CD4-positive, alpha-beta T cell treated with Interleukin-10 for 1 hour (primary cell): Measurements from ENCODE around the gene SIM2.

Experiments
- DNase-seq: peaks from one replicate; pipeline ENCODE4 v3.0.0-alpha.2; 2020

The SIM2 gene

DNA sequence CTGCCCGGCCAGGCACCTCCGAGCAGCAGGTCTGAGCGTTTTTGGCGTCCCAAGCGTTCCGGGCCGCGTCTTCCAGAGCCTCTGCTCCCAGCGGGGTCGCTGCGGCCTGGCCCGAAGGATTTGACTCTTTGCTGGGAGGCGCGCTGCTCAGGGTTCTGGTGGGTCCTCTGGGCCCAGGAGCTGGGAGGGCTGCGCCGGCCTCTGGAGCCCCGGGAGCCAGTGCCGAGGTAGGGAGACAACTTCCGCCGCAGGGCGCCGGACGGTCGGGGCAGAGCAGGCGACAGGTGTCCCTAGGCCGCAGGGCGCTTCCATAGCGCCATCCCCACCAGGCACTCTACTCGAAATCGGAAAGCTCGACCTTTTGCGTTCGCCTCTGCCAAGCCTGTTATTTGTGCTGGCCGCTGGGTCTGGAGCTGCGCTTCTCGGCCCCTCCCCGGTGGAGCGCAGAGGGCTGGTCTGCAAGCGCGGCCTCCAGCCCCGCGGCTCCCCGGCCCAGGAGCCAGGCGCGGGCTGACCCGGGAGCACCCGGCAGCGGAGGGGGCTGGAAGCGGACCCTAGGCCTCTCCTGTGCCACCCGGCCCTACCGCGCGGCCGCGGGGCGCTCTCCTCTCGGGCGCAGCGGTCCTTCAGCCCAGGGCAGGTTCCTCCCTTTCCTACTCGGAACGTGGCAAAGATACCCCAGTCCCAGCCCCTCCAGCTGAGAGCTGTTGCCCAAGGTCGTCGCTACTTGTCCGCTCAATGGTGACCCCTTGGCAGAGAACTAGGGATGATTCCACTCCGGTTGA lies 2.2 kb downstream of the SIM2 start:
- DNase-seq, result no peak

DNA sequence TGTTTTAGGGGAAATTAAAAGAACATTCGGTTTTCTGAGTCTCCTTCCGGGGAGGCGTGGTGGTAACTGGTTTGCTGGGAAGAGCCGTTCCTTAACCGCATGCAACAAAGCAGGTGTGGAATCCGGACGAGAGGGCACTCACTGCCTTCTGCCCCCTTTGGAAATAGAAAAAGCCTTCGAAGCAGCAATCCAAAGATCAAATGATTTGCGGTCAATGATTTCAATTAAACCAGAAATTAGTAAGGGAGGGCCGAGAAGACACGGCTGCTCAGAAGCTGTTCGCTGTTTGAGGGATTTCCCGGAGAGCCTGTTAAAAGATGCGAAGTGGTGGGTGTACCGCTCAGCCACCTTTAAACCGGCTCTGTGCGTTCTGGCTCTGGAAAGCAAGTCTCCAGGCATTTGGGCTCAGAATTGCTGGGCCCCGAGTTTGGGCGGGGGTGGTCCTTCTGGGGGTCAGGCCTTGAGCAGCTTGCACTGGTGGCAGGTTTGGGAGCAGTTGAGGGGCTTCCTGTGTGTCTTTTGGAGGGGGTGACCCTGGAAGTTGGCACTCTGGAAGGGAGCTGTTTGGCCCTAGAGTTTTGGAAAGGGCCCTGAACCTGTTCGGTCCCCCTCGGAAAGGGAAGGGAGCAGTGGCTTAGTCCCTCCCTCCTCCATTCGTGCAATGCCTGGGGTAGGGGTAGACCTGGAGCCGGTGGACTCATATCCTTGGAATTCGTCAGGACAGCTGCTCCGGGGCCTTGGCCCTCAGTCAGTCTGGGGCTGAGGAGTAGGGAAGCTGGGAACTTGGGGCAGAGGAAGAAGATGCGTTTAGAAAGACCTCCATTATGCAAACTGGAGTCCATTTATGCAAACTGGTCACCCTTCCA lies 3.1 kb downstream of the SIM2 start:
- no peak for DNase-seq

DNA sequence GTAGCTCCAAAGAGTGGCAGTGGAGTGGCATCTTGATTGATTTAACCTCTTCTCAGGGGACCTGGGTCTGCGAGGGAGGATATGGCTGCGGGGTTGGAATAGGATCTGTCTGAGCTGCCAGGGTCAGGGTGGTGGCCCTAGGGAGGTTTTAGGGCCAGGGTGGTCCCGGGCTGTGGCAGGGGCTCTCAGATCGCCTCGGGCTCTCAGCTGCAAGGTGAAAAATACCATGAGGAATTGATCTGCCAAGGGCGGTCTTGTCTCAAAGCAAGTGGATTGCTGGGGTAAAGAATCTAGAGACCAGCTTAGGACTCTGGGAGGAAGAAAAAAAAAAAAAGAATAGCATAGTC lies 3.7 kb downstream of the SIM2 start:
- no peak for DNase-seq

DNA sequence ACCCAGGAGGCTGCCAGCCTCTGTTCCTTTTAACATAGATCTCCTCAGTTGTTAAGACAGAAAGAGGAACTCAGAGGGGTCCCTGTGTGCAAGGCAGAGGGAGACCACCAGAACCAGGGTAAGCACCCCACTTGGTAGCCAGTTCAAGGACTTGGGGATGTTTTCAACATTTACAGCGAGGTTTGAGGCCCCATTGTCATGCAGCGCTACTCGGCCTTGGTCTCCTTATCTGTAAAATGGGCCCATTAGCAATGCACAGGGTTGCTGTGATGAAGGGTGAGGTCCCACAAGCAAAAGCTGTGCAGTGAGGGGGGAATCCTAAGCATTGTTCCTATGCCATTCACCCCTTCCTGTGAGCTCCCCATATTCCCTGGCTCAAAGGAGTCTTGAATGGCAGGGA lies 4.2 kb downstream of the SIM2 start:
- DNase-seq, result no peak

DNA sequence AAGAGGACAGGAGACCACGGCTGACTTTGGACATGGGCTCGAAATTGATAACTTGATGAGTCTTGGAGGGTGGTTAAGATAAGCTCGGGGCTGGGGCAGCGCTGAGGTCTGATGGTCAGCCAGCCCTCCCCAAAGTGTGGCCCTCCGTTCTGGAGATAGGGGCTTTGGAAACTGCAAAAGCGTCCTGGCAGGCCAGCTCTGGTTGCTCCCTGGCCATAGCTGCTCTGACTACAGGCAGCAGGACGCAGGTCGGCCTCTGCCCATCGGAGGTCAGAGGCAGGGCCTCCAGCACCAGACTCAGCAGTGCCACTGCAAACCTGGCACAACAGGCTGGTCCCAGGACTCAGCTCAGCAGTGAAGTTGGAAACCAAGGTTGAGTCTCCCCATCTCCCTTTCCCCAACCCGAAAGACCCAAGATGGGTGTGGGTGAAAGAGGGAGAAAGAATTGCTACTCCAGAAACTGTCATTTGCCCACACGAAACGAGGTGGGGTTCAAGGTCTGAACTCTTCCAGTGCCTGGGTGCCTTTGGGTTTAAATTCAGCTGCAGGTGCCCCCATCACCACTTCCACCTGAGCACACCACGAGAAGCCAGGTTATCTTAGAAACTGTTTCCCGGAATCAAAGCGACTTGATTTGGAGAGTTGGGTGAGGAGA lies 4.8 kb downstream of the SIM2 start:
- no peak for DNase-seq

DNA sequence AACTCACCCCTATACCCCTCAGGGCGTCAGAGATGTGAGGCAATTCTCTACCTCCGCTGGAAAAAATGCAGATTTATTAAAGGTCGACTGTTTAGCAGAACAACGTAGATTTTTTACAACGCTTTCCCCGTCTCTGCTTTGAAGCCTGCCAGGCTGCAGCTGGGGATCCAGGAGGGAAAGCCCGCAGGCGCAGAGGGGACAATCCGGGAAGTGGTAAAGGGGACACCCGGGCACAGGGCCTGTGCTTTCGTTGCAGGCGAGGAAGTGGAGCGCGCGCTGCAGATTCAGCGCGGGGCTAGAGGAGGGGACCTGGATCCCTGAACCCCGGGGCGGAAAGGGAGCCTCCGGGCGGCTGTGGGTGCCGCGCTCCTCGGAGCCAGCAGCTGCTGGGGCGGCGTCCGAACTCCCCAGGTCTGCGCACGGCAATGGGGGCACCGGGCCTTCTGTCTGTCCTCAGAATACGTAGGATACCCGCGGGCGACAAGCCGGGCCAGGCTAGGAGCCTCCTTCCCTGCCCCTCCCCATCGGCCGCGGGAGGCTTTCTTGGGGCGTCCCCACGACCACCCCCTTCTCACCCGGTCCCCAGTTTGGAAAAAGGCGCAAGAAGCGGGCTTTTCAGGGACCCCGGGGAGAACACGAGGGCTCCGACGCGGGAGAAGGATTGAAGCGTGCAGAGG lies 5.5 kb downstream of the SIM2 start:
- no peak for DNase-seq

DNA sequence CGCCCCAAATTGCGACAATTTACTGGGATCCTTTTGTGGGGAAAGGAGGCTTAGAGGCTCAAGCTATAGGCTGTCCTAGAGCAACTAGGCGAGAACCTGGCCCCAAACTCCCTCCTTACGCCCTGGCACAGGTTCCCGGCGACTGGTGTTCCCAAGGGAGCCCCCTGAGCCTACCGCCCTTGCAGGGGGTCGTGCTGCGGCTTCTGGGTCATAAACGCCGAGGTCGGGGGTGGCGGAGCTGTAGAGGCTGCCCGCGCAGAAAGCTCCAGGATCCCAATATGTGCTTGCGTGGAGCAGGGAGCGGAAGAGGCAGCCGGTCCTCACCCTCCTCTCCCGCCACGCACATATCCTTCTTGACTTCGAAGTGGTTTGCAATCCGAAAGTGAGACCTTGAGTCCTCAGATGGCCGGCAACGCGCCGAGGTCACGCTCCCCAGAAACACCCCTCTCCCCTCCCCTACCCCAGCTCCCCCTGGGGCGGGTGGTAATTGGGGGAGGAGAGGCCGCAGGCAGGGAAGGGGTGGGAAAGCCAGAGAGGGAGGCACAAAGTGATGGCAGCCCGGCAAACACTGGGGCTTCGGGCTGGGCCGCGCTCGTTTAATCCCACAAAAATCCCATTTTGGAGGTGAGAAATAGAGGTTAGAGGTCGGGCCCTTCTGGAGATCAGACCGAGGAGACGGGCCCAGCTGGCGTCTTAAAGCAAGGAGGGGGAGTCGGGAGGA lies 6.2 kb downstream of the SIM2 start:
- no peak for DNase-seq

DNA sequence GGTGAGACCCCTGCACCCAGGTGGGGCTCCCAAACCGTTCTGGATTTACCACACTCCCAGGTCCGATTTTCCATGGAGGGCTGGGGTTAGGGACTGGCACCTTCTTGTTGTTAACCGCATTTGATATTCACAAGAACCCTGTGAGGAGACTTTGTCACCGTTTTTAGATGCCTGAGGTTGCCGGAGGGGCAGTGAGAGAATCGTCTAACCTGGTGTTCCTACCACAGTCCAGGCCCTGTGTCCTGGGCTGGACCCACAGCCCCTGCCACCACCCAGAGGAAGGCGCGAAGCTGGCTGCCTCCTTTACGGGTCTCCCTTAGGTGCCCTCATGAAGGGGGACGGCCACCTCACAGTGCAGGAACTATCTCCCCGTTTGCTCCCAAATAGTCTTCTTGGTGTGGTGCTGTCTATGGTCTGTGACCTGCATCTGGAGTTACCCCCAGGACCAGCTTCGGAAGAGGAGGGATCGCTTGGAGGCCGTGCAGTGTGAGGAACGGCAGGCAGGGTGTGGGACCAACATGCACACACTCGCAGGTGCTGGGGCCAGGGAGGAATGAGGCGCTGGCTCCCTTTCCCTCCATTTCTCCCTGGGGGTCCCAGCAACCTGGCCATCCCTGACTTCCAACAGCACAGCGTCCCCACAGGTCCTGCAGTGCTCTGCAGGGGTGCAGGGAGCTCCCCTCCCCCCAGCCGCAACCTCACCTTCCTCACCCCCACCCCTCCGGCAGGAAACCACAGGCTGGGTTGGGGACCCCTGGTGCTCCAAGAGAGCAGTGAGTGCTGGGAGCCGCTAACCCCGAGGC lies 7.0 kb downstream of the SIM2 start:
- DNase-seq, result no peak

DNA sequence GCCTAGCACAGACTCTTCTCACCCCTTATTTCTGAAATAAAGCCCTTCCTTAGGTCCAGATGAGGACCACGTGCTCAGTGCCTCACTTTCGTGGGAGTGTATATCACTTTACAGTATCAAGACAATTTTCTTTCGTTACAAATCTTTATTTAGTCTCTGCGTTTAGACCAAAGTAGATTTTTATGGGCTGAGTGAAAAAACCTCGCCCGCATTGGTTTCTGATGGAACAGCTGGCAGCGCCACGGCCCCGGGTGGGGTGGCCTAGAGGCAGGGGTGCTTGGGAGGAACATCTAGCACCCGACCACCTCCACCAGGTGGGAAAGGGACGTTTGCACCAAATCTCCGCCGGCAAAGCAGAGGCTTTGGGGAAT lies 7.6 kb downstream of the SIM2 start:
- no peak for DNase-seq

DNA sequence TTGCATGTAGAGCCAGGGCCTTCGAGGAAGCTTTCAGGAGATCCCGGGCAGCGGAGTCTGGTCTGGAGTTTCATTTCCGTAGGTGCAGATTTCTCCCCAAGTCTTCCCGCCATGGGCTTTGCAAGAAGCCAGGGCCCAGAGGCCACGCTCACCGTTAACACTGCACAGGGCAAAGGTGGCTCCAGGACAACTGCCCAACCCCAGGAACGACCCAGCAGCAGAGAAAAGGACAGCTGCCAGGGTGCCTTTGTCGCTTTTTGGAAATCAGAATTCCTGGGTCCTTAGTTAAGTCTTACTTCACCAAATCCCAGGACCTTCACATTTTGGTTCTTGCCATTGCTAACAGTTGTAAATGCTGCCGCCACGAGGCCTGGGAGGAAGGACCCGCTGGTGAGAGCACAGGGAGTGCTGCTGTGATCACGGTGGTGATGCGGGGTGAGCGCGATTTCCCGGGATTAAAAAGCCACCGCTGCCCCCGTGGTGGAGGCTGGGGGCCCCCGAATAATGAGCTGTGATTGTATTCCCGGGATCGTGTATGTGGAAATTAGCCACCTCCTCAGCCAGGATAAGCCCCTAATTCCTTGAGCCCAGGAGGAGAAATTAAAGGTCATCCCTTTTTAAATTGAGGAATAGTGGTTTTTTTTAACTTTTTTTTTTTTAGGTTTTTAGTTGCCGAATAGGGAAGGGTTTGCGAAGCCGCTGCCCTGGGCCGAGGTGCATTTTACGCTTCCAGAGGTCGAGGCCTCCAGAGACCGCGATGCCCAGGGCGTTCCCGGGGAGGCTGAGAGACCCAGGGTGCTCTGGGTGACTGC lies 8.2 kb downstream of the SIM2 start:
- DNase-seq, result no peak

DNA sequence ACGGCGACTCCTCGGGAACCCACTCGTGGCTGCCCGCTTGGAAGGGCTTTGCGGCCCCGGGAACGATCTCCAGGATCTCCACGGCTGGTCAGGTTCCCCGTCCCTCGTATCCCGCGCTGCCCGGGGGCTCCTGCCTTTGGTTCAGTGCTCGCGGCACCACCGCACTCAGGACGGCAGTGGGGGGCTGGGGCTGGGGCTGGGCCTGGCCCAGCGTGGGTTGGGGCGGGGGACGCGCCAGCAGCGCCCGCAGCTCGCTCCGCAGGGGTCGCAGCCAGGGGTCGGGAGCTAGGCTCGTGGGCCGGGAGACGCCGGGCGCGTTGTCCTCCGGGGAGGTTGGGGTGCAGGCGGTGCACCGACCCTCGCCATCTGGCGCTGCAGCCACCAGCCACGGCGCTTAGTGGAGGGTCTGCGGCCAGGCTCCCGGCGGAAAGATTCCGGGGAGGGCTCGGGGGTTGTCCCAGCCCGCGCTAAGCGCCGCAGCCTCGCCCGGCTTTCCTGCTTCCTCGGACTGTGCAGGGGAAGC lies 8.9 kb downstream of the SIM2 start:
- DNase-seq, result no peak

DNA sequence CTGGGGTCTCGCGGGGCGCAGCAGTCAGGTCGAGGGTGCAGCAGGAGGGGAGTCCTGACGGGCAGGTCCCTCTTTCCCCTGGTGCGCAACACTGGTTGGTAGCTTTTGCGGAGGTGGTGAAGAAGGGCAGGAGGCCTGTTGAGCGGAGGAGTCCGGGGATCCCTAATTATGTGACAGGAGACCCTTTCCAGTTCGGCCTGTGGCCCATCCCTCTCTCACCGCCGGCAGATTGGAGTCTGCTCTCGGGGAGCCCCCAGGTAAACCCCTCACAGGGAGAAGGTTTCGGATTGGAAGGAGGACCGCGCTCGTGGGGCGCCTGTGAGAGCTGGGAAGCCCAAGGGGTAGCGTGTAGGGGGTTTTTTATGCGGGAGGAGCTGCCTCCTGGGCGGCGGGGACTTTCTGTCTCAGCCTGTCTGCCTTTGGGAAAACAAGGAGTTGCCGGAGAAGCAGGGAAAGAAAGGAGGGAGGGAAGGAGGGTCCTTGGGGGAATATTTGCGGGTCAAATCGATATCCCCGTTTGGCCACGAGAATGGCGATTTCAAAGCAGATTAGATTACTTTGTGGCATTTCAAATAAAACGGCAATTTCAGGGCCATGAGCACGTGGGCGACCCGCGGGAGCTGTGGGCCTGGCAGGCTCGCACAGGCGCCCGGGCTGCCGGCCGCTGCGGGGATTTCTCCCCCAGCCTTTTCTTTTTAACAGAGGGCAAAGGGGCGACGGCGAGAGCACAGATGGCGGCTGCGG lies 9.5 kb downstream of the SIM2 start:
- no peak for DNase-seq

DNA sequence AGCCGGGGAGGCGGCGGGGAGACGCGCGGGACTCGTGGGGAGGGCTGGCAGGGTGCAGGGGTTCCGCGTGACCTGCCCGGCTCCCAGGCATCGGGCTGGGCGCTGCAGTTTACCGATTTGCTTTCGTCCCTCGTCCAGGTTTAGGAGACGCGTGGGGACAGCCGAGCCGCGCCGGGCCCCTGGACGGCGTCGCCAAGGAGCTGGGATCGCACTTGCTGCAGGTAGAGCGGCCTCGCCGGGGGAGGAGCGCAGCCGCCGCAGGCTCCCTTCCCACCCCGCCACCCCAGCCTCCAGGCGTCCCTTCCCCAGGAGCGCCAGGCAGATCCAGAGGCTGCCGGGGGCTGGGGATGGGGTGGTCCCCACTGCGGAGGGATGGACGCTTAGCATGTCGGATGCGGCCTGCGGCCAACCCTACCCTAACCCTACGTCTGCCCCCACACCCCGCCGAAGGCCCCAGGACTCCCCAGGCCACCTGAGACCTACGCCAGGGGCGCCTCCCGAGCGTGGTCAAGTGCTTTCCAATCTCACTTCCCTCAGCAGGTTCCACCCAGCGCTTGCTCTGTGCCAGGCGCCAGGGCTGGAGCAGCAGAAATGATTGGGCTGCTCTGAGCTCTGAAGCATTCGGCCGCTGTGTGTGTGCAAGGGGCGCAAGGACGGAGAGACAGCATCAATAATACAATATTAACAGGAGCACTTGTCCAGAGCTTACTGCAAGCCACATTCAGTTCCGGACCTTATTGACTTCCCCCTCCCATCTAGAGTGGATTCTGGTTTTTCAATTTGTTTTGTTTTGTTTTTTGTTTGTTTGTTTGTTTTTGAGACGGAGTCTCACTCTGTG lies 10.3 kb downstream of the SIM2 start:
- DNase-seq, result no peak

DNA sequence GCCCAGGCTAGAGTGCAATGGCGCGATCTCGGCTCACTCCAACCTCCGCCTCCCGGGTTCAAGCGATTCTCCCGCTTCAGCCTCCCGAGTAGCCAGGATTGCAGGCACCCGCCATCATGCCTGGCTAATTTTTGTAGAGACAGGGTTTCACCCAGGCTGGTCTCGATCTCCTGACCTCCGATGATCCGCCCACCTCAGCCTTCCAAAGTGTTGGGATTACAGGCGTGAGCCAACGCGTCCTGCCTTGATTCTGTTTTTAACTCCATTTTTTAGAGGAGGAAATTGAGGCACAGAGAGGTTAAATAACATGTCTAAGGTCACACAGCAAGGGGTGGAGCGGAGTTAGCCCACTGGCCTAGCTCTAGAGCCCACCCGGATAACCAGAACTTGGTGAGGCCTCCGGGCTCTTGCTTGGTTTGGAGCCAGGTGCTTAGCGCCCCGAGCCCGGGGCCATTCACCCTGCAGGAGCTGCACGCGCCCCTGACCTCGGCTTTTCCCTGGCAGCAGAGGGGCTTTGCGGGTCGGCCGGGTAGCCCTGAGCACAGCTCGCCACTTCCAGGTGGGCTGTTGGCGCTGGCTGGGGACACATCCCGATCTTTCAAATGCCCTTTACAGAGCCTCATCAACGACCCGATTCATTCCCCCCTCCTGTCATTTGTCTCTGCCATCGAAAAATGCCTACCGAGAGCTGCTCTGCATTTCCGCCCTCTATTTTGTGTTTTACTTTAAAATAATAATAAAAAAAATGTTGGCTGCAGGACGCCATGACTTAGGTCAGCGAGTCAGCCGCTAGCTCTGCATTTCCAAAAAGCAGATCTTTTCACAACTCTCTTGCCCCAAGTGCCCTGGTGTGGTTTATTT lies 11.2 kb downstream of the SIM2 start:
- DNase-seq, result no peak

DNA sequence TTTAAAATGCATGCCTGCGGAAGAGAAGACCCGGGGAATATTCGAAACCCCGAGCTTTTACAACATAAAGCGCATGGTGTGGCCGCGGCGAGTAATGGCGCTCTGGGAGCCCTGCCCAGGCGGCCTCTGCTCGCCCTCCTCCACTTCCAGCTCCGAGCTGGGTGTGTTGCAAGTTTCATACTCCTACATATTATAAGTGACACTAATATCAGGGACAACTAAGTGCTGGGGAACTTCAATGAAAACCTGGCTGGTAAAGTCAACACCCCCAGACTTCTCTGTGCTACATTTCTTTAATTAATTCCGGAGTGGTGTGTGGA lies 11.8 kb downstream of the SIM2 start:
- no peak for DNase-seq

DNA sequence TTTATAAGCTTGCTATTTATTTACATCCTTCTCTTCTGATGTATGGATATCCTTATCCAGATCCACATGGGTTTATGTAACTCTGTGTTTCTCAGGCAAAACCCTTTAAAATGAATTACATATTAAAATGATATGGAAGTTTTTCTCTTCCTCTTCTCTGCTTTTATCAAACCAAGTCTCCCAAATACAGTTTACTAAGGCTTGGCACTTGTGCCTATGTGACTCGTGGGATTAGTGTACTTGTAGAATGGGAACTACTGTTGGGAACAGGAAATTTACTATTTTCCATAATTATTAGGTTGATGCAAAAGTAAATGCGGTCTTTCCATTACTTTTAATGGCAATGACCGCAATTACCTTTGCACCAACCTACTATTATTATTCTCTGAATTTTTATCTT lies 14.8 kb downstream of the SIM2 start:
- DNase-seq, result no peak

DNA sequence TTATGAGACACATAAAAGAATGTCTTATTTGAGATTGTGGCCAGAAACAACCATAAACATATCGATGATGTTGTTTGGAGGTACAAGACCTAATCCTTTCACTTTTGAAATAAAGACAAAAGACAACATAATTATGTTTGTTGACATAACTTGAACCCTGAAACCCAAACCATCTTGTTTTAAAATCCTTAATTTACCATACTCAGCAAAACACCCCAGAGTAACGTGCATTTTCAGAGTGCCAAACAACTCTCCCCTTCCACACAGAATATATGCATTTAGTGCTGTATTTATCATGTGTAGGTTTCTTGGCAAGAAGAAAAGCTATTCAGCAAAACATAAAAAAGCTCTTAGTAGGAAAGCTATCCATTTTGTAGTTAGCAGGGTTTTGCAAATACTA lies 17.5 kb downstream of the SIM2 start:
- no peak for DNase-seq

DNA sequence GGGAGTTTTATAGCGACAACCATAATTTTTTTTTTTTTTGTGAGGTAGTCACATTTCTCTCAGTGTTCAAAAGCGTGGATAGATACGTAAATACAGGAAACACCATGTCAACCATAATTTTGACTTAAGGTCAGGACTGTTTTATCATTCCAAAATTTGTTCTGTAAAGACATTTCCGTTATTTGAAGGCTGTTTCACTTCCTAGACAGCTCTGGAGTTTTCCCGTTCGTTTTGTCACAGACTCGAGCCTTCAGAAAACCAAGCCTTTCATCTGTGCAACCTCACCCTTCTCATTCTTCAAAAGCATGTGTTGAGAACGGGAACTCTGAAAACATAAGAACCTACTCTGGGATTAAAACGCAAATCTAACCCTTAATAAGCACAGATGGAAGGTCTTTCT lies 17.9 kb downstream of the SIM2 start:
- no peak for DNase-seq
